HCT116 (cell line): ENCODE data around the gene MAOB. TPM values are rescaled to one million over a fixed set of nuclear protein-coding genes. Genes with fewer than 3 reads are reported as not detected.
"Not testable (repeated sequence)": the region's sequence is repeated elsewhere in the genome, so short reads cannot be mapped to it uniquely, and the experiment has no call there.

Experiments used
- ATAC-seq: fragments of 200-7000 bp; cut with Tn5 transposase; 2 replicates; pipeline ENCODE4 v1.9.1; 2020; ENCODE audit warnings: mild to moderate bottlenecking, moderate library complexity
- Bru-seq: library from RNA; stranded (reverse); fragments of 400-500 nt; gene quantifications from one replicate; lab custom pipeline; 2021; lab: Mats Ljungman, UMichigan
- BruChase-seq, 2 experiments: library from RNA; stranded (reverse); fragments of 400-500 nt; gene quantifications; one replicate each; lab custom pipeline; 2021; lab: Mats Ljungman, UMichigan
- BruUV-seq: library from RNA; stranded (reverse); fragments of 400-500 nt; replicated peaks from 2 replicates; lab custom pipeline; 2021; lab: Mats Ljungman, UMichigan
- CTCF ChIA-PET: fragments of 300-600 bp; sonication (Branson Sonifier 250); formaldehyde crosslinking; loops from one replicate; lab custom pipeline; 2021; ENCODE audit warnings: antibody characterized with exemption; lab: Charles Lee
- POLR2A ChIA-PET: fragments of 300-600, 350-600 bp; sonication (Branson Sonifier 250); formaldehyde crosslinking; loops from one replicate; lab custom pipeline; 2021; ENCODE audit warnings: antibody characterized with exemption; lab: Charles Lee
- RAD21 ChIA-PET, 2 experiments: fragments of 300-600 bp; sonication (Branson Sonifier 250); formaldehyde crosslinking; loops; one replicate each; lab custom pipeline; 2023; ENCODE audit warnings: low total read pairs in 2 of 2; ENCODE audit not compliant: uncharacterized antibody in 2 of 2, unreplicated experiment in 2 of 2, low non-redundant PET in 1 of 2; lab: Charles Lee
- DNase-seq: peaks from one replicate; pipeline ENCODE4 v3.0.0-alpha.2; 2010; ENCODE audit warnings: low read depth, low spot score
- H2AFZ ChIP-seq: fragments of 200-600 bp; shearing (Covaris generic), sonication (generic); 2 replicates; pipeline ENCODE4 v1.6.1; 2017; ENCODE audit warnings: low read depth, mixed run types, mixed read lengths, antibody characterized with exemption, low read length; ENCODE audit not compliant: poor library complexity, severe bottlenecking
- H3K27ac ChIP-seq: 2 replicates; pipeline ENCODE4 v1.5.1; 2012; ENCODE audit warnings: low read depth, low read length
- H3K27me3 ChIP-seq: fragments of 200-600 bp; sonication (generic); 2 replicates; pipeline ENCODE4 v1.6.1; 2016; ENCODE audit warnings: mixed run types, low read length, mixed read lengths; ENCODE audit not compliant: insufficient read depth
- H3K36me3 ChIP-seq, 2 experiments: fragments of 200-500 bp in 1 of 2; fragments of 200-600 bp in 1 of 2; sonication (Bioruptor generic) in 1 of 2; sonication (generic) in 1 of 2; 2 replicates each; pipeline versions ENCODE4 v1.5.1 to v1.6.1; 2014 to 2016; ENCODE audit warnings: low read length in 2 of 2, inconsistent platforms in 1 of 2, mixed read lengths in 1 of 2, mixed run types in 1 of 2; ENCODE audit not compliant: insufficient read depth in 2 of 2, control insufficient read depth in 1 of 2
- H3K4me1 ChIP-seq, 2 experiments: fragments of 200-600 bp in 1 of 2; sonication (generic) in 1 of 2; 2 replicates each; pipeline versions ENCODE4 v1.5.1 to v1.6.1; 2012 to 2017; ENCODE audit warnings: low read length in 2 of 2, inconsistent platforms in 1 of 2, mild to moderate bottlenecking in 1 of 2, mixed read lengths in 1 of 2, mixed run types in 1 of 2, moderate library complexity in 1 of 2; ENCODE audit not compliant: insufficient read depth in 2 of 2, control insufficient read depth in 1 of 2
- H3K4me2 ChIP-seq: fragments of 200-600 bp; sonication (generic); 2 replicates; pipeline ENCODE4 v1.6.1; 2017; ENCODE audit warnings: mixed run types, low read length, mixed read lengths
- H3K4me3 ChIP-seq, 2 experiments: fragments of 200-600 bp in 1 of 2; sonication (generic) in 1 of 2; replicated peaks in 1 of 2; 2 replicates each; pipeline ENCODE4 v1.5.1; 2011 to 2016; ENCODE audit warnings: low read length in 2 of 2, control low read depth in 1 of 2, low read depth in 1 of 2, mild to moderate bottlenecking in 1 of 2, mixed read lengths in 1 of 2, mixed run types in 1 of 2
- H3K79me2 ChIP-seq: fragments of 200-600 bp; sonication (generic); 2 replicates; pipeline ENCODE4 v1.6.1; 2017; ENCODE audit warnings: mild to moderate bottlenecking, mixed run types, low read length, moderate library complexity, mixed read lengths; ENCODE audit not compliant: insufficient read depth
- H3K9ac ChIP-seq: fragments of 200-600 bp; sonication (generic); 2 replicates; pipeline ENCODE4 v1.6.1; 2016; ENCODE audit warnings: low read length, mixed read lengths
- H3K9me2 ChIP-seq: fragments of 200-600 bp; sonication (generic), shearing (Covaris generic); 2 replicates; pipeline ENCODE4 v1.6.1; 2017; ENCODE audit warnings: mixed run types, mild to moderate bottlenecking, moderate library complexity; ENCODE audit not compliant: insufficient read depth
- H3K9me3 ChIP-seq, 2 experiments: fragments of 200-500 bp in 1 of 2; fragments of 200-600 bp in 1 of 2; sonication (Bioruptor generic) in 1 of 2; sonication (generic) in 1 of 2; 2 replicates each; pipeline ENCODE4 v1.6.1; 2014 to 2017; ENCODE audit warnings: low read length in 2 of 2, mixed read lengths in 2 of 2, inconsistent platforms in 1 of 2, low read depth in 1 of 2, mild to moderate bottlenecking in 1 of 2, mixed run types in 1 of 2, moderate library complexity in 1 of 2; ENCODE audit not compliant: control insufficient read depth in 1 of 2, insufficient read depth in 1 of 2
- H4K20me1 ChIP-seq: fragments of 200-600 bp; sonication (generic), shearing (Covaris generic); 2 replicates; pipeline ENCODE4 v1.6.1; 2017; ENCODE audit warnings: mixed run types, mild to moderate bottlenecking, moderate library complexity; ENCODE audit not compliant: insufficient read depth
- EGR1 ChIP-seq: IDR thresholded peaks from 2 replicates; pipeline ENCODE4 v1.6.1; 2012; ENCODE audit warnings: low read depth
- POLR2AphosphoS5 ChIP-seq: IDR thresholded peaks from 2 replicates; pipeline ENCODE4 v1.6.1; 2011; ENCODE audit warnings: mild to moderate bottlenecking, low read depth, low read length, moderate library complexity
- SP1 ChIP-seq: IDR thresholded peaks from 2 replicates; pipeline ENCODE4 v1.6.1; 2012; ENCODE audit warnings: low read depth
- TCF7L2 ChIP-seq: IDR thresholded peaks from 2 replicates; pipeline ENCODE4 v1.7.0; 2011; ENCODE audit warnings: borderline replicate concordance, inconsistent platforms; ENCODE audit not compliant: insufficient read depth, insufficient read length; ENCODE audit errors: extremely low read depth
- YY1 ChIP-seq: IDR thresholded peaks from 2 replicates; pipeline ENCODE4 v1.6.1; 2011; ENCODE audit warnings: low read length, low read depth, moderate library complexity, mild to moderate bottlenecking; ENCODE audit not compliant: insufficient replicate concordance; ENCODE audit errors: extremely low read depth
- intact Hi-C: fragments of 100-400 bp; cut with micrococcal nuclease; formaldehyde crosslinking; loops from 2 replicates; pipeline ENCODE4 v1.10.0; 2022
- long read RNA-seq: library from polyadenylated mRNA; unstranded; transcript quantifications from one replicate; pipeline ENCODE4 v2.0.0, GENCODE V29; 2021; ENCODE audit not compliant: unreplicated experiment
- polyA plus RNA-seq: library from polyadenylated mRNA; unstranded; fragments of >200 nt; gene quantifications from 2 replicates; pipeline ENCODE4 v1.2.1, GENCODE V29; 2012; ENCODE audit warnings: missing spikeins
- total RNA-seq: library from RNA; stranded (reverse); gene quantifications from one replicate; pipeline ENCODE4 v1.2.1, GENCODE V29; 2021; ENCODE audit not compliant: unreplicated experiment

The MAOB gene
- total RNA-seq (28.2 TPM), Bru-seq, nascent RNA (percentile 46 among the genes with signal in this experiment), BruChase-seq, experiment 1, labeled RNA remaining after a 6-hour chase (percentile 49 among the genes with signal in this experiment), BruChase-seq, experiment 2, labeled RNA remaining after a 2-hour chase (percentile 42 among the genes with signal in this experiment)
- 22.2 and 31.9 TPM in 2 replicates for polyA plus RNA-seq
- long read RNA-seq, transcript MAOB-201 (15 exons, 2,566 nt), result major isoform, 64 of 85 reads
- long read RNA-seq, partial matches to known transcripts, result 11 of 85 reads
- long read RNA-seq, other reads (novel, unspliced or antisense), result 10 of 85 reads

GRCh38 chrX:43882294-43882681, at the start of gene MAOB:
Gene MAOB, minus strand, starts transcription at chrX:43882450. Its CDS starts 151 bp downstream, at chrX:43882299.
- Histone ChIP-seq H3K9ac (peak within 1 kb of the TSS; percentile 59), H3K27me3 (no peaks in the 10 kb centered on the region), H4K20me1 (no peaks in the 10 kb centered on the region), H3K36me3 (no peaks in the 10 kb centered on the region), H3K27ac (peak within 1 kb of the TSS; percentile 71), H3K4me2 (peak within 1 kb of the TSS; percentile 80), H3K9me2 (no peaks in the 10 kb centered on the region), H3K4me3 (peak within 1 kb of the TSS; percentile 45 to 59), H2AFZ (no peak within 1 kb of the TSS), H3K79me2 (no peaks in the 10 kb centered on the region), H3K4me1 (peaks cover 19 to 41% of the 10 kb centered on the region in 2 experiments), H3K9me3 (no peaks in the 10 kb centered on the region)
- ChIA-PET RAD21 (no interaction called here), POLR2A (no interaction called here), CTCF (no interaction called here)
- ATAC-seq (peak; percentile 85), DNase-seq (no peak)
- BruUV-seq, result no TSS peak
- intact Hi-C loops, result no loop called here
- TF ChIP-seq POLR2AphosphoS5 (peak; percentile 35; the same call in 1 of the 2 replicates), TCF7L2 (peak; percentile 82), SP1 (no peak), EGR1 (peak; percentile 87), YY1 (no peak)

- H3K79me2 ChIP-seq, ATAC-seq, H3K4me1 ChIP-seq, H3K4me2 ChIP-seq, H3K27me3 ChIP-seq, H2AFZ ChIP-seq, H3K9me3 ChIP-seq, BruUV-seq, intact Hi-C loops, H3K9me2 ChIP-seq, H3K36me3 ChIP-seq, RAD21 ChIA-PET, H3K27ac ChIP-seq, CTCF ChIA-PET, H4K20me1 ChIP-seq, DNase-seq, H3K4me3 ChIP-seq, H3K9ac ChIP-seq, POLR2A ChIA-PET: not testable (repeated sequence)
These were observed 39.8 kb upstream of the MAOB start for GRCh38 chrX:43922032-43922431.

GRCh38 chrX:43910772-43911171, 28.5 kb upstream of the MAOB start:
- H3K9me3 ChIP-seq, ATAC-seq, CTCF ChIA-PET, H3K9me2 ChIP-seq, H3K4me1 ChIP-seq, H2AFZ ChIP-seq, H3K79me2 ChIP-seq, H3K4me2 ChIP-seq, BruUV-seq, H4K20me1 ChIP-seq, H3K9ac ChIP-seq, DNase-seq, RAD21 ChIA-PET, H3K27ac ChIP-seq, H3K4me3 ChIP-seq, H3K27me3 ChIP-seq, intact Hi-C loops, H3K36me3 ChIP-seq, POLR2A ChIA-PET: not testable (repeated sequence)
